Caco-2 (cell line): Measurements from ENCODE around the gene DIS3L2. TPM values are rescaled to one million over a fixed set of nuclear protein-coding genes. Genes with fewer than 3 reads are reported as not detected.

Experiments
- BruUV-seq: library from RNA; stranded (reverse); fragments of 400-500 nt; replicated peaks from 2 replicates; lab custom pipeline; 2021; lab: Mats Ljungman, UMichigan
- CTCF ChIA-PET: fragments of 300-600 bp; sonication (Branson Sonifier 250); formaldehyde crosslinking; loops from one replicate; lab custom pipeline; 2022; ENCODE audit warnings: antibody characterized with exemption; lab: Charles Lee
- POLR2A ChIA-PET: fragments of 300-600 bp; sonication (Branson Sonifier 250); formaldehyde crosslinking; loops from one replicate; lab custom pipeline; 2022; ENCODE audit warnings: antibody characterized with exemption; lab: Charles Lee
- DNase-seq, 2 experiments: peaks; one replicate each; pipeline versions ENCODE4 v3.0.0 to v3.0.0-alpha.2; 2020 to 2022
- H3K27me3 ChIP-seq: replicated peaks from 2 replicates; pipeline ENCODE4 v1.6.0; 2011; ENCODE audit warnings: low read length; ENCODE audit not compliant: control insufficient read depth, insufficient read depth
- H3K36me3 ChIP-seq: 2 replicates; pipeline ENCODE4 v1.5.1; 2011; ENCODE audit warnings: low read length; ENCODE audit not compliant: control insufficient read depth, insufficient read depth
- H3K4me1 ChIP-seq: fragments of 250-450 bp; sonication (Bioruptor Pico); 2 replicates; pipeline ENCODE4 v1.5.1; 2020; ENCODE audit warnings: mild to moderate bottlenecking
- H3K4me3 ChIP-seq: 2 replicates; pipeline ENCODE4 v1.5.1; 2011; ENCODE audit warnings: low read depth, mild to moderate bottlenecking, control low read depth, low read length
- H3K9me3 ChIP-seq: fragments of 250-450 bp; sonication (Bioruptor Pico); 2 replicates; pipeline ENCODE4 v1.5.1; 2020; ENCODE audit warnings: mild to moderate bottlenecking, moderate library complexity
- H3K27ac Mint-ChIP-seq: one replicate; pipeline ENCODE4 v1.8.0; 2022; ENCODE audit warnings: mixed read lengths; ENCODE audit not compliant: unreplicated experiment
- H3K27me3 Mint-ChIP-seq: one replicate; pipeline ENCODE4 v1.8.0; 2022; ENCODE audit warnings: mixed read lengths; ENCODE audit not compliant: insufficient read depth, unreplicated experiment
- H3K36me3 Mint-ChIP-seq: one replicate; pipeline ENCODE4 v1.8.0; 2022; ENCODE audit warnings: mild to moderate bottlenecking, mixed read lengths; ENCODE audit not compliant: insufficient read depth, unreplicated experiment
- H3K4me1 Mint-ChIP-seq: one replicate; pipeline ENCODE4 v1.8.0; 2022; ENCODE audit warnings: low read depth, mixed read lengths; ENCODE audit not compliant: unreplicated experiment
- H3K4me3 Mint-ChIP-seq: one replicate; pipeline ENCODE4 v1.8.0; 2022; ENCODE audit warnings: mild to moderate bottlenecking, moderate library complexity, mixed read lengths; ENCODE audit not compliant: unreplicated experiment
- H3K9me3 Mint-ChIP-seq: one replicate; pipeline ENCODE4 v1.8.0; 2022; ENCODE audit warnings: mixed read lengths; ENCODE audit not compliant: unreplicated experiment
- CTCF ChIP-seq, 2 experiments: fragments of 200-600 bp in 1 of 2; IDR thresholded peaks; 1 replicate in 1 of 2; 2 replicates in 1 of 2; pipeline versions ENCODE4 v1.5.1 to v1.8.0; 2011 to 2022; ENCODE audit warnings: antibody characterized with exemption in 1 of 2, control low read depth in 1 of 2, inconsistent platforms in 1 of 2, low read depth in 1 of 2, low read length in 1 of 2, mild to moderate bottlenecking in 1 of 2, moderate library complexity in 1 of 2; ENCODE audit not compliant: insufficient read depth in 1 of 2, severe bottlenecking in 1 of 2, unreplicated experiment in 1 of 2
- intact Hi-C: fragments of 100-400 bp; cut with micrococcal nuclease; formaldehyde crosslinking; loops from one replicate; pipeline ENCODE4 v1.10.0; 2022; ENCODE audit not compliant: unreplicated experiment
- total RNA-seq: library from RNA; stranded (reverse); gene quantifications from 2 replicates; pipeline ENCODE4 v1.2.3, GENCODE V29; 2022

The DIS3L2 gene
- total RNA-seq, 1 experiment from 2014 or later: 15.5 TPM

- H3K4me1 ChIP-seq: no peaks in the 10 kb centered on the region
- no peak overlapping the region for H3K27ac Mint-ChIP-seq
- intact Hi-C loops: no loop called here
- H3K27me3 ChIP-seq: no peaks in the 10 kb centered on the region
- no peaks in the 10 kb centered on the region for H3K27me3 Mint-ChIP-seq
- TF ChIP-seq CTCF (IDR thresholded peaks at IDR 0.05; ENCODE audit: insufficient read depth in 1 of 2, low read depth in 1 of 2, low read length in 1 of 2, severe bottlenecking in 1 of 2, unreplicated experiment in 1 of 2): no peak
- ChIA-PET CTCF (no interaction called here), POLR2A (no interaction called here)
- H3K9me3 ChIP-seq: no peaks in the 10 kb centered on the region
- no TSS peak for BruUV-seq
- no peak for DNase-seq
- H3K4me3 Mint-ChIP-seq: no peak overlapping the region
- no peaks in the 10 kb centered on the region for H3K4me1 Mint-ChIP-seq
- H3K4me3 ChIP-seq: no peak overlapping the region
- no peaks in the 10 kb centered on the region for H3K9me3 Mint-ChIP-seq
- H3K36me3 Mint-ChIP-seq: no peaks in the 10 kb centered on the region
- no peaks in the 10 kb centered on the region for H3K36me3 ChIP-seq
These were observed 135.7 kb downstream of the DIS3L2 start for GRCh38 chr2:232097260-232097659.

GRCh38 chr2:232097758-232098157, 136.2 kb downstream of the DIS3L2 start:
- POLR2A ChIA-PET: no interaction called here
- no peak overlapping the region for H3K4me3 Mint-ChIP-seq
- Histone ChIP-seq H3K9me3 (no peaks in the 10 kb centered on the region), H3K36me3 (no peaks in the 10 kb centered on the region), H3K27me3 (no peaks in the 10 kb centered on the region), H3K4me1 (no peaks in the 10 kb centered on the region), H3K4me3 (no peak overlapping the region)
- intact Hi-C loops: no loop called here
- CTCF ChIA-PET: no interaction called here
- no peak for TF ChIP-seq CTCF (IDR thresholded peaks at IDR 0.05; ENCODE audit: insufficient read depth in 1 of 2, low read depth in 1 of 2, low read length in 1 of 2, severe bottlenecking in 1 of 2, unreplicated experiment in 1 of 2)
- no peak for DNase-seq
- no peak overlapping the region for H3K27ac Mint-ChIP-seq
- H3K27me3 Mint-ChIP-seq: no peaks in the 10 kb centered on the region
- no peaks in the 10 kb centered on the region for H3K4me1 Mint-ChIP-seq
- H3K36me3 Mint-ChIP-seq: no peaks in the 10 kb centered on the region
- H3K9me3 Mint-ChIP-seq: no peaks in the 10 kb centered on the region
- no TSS peak for BruUV-seq

- no peak for TF ChIP-seq CTCF (IDR thresholded peaks at IDR 0.05; ENCODE audit: insufficient read depth in 1 of 2, low read depth in 1 of 2, low read length in 1 of 2, severe bottlenecking in 1 of 2, unreplicated experiment in 1 of 2)
- POLR2A ChIA-PET: no interaction called here
These were observed 140.9 kb downstream of the DIS3L2 start for GRCh38 chr2:232102380-232102779.

More at GRCh38 chr2:232102380-232102779, 140.9 kb downstream of the DIS3L2 start:
- no peak overlapping the region for H3K4me3 ChIP-seq
- no peaks in the 10 kb centered on the region for H3K9me3 ChIP-seq
- H3K27me3 ChIP-seq: no peaks in the 10 kb centered on the region
- CTCF ChIA-PET: no interaction called here
- BruUV-seq: no TSS peak
- no peaks in the 10 kb centered on the region for H3K36me3 ChIP-seq
- Mint-ChIP-seq H3K27me3 (no peaks in the 10 kb centered on the region), H3K4me3 (no peak overlapping the region), H3K36me3 (no peaks in the 10 kb centered on the region), H3K27ac (no peak overlapping the region), H3K9me3 (no peaks in the 10 kb centered on the region), H3K4me1 (peaks cover 5% of the 10 kb centered on the region)
- no peak for DNase-seq
- H3K4me1 ChIP-seq: no peaks in the 10 kb centered on the region
- intact Hi-C loops: no loop called here
